HG03575 (cell line): Measurements from ENCODE around the gene LRRN4CL.
A peak's percentile ranks its signal among the peaks of the same experiment; 100 is the strongest.
"Not testable (repeated sequence)": the region's sequence is repeated elsewhere in the genome, so short reads cannot be mapped to it uniquely, and the experiment has no call there.

Source experiments
- ATAC-seq: cut with Tn5 transposase; IDR thresholded peaks from one replicate; pipeline ENCODE4 v1.9.1; 2021; ENCODE audit not compliant: unreplicated experiment, insufficient number of reproducible peaks, low FRiP score; ENCODE audit errors: extremely low read depth

The LRRN4CL gene

GRCh38 chr11:62652161-62653006 lies 36.9 kb downstream of the LRRN4CL start:
- ATAC-seq, result no peak

GRCh38 chr11:62650283-62650682 lies 39.0 kb downstream of the LRRN4CL start:
- not testable (repeated sequence) for ATAC-seq

- ATAC-seq, result no peak
Observed at GRCh38 chr11:62649486-62649885, 39.8 kb downstream of the LRRN4CL start.

- no peak for ATAC-seq
Observed at GRCh38 chr11:62648967-62649364, 40.4 kb downstream of the LRRN4CL start.

- no peak for ATAC-seq
Observed at GRCh38 chr11:62648185-62648966, 41.0 kb downstream of the LRRN4CL start.

- ATAC-seq, result no peak
Observed at GRCh38 chr11:62647609-62648005, 41.7 kb downstream of the LRRN4CL start.

GRCh38 chr11:62646825-62647608 lies 42.3 kb downstream of the LRRN4CL start:
- ATAC-seq, result no peak

- peak; percentile 50 for ATAC-seq
Observed at GRCh38 chr11:62645946-62646824, 43.1 kb downstream of the LRRN4CL start, which contains the start of gene GANAB. Gene GANAB, minus strand, starts transcription at chr11:62646613. Its CDS starts 14 bp downstream, at chr11:62646599.

- ATAC-seq, result no peak
Observed at GRCh38 chr11:62645671-62645945, 43.7 kb downstream of the LRRN4CL start.

- no peak for ATAC-seq
Observed at GRCh38 chr11:62644220-62644619, 45.1 kb downstream of the LRRN4CL start.
